HG03432 (cell line): ENCODE measurements around the gene TOP1.

Experiments used
- ATAC-seq: cut with Tn5 transposase; IDR thresholded peaks from one replicate; pipeline ENCODE4 v1.9.1; 2021; ENCODE audit warnings: mild to moderate bottlenecking, moderate library complexity; ENCODE audit not compliant: unreplicated experiment

TOP1 gene

DNA sequence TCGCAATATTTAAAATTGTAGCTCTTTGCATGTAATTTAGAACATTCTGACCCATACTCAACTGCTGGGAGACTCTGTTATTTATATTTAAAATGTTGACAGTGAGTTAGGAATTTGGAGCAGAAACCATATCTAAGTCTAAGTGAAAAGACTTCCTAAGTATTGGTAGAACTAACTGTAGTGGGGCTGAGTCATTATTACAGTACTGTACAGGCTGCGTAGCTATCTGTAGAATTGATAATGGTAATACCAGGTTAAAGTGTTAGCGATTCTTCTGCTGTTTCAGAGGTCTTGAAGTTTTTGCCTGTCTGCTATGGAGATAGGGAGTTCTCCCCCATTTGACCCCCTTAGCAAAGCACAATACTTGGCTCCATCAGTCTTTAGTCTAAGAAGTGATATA is 3.6 kb downstream of the TOP1 start:
- ATAC-seq = no peak

DNA sequence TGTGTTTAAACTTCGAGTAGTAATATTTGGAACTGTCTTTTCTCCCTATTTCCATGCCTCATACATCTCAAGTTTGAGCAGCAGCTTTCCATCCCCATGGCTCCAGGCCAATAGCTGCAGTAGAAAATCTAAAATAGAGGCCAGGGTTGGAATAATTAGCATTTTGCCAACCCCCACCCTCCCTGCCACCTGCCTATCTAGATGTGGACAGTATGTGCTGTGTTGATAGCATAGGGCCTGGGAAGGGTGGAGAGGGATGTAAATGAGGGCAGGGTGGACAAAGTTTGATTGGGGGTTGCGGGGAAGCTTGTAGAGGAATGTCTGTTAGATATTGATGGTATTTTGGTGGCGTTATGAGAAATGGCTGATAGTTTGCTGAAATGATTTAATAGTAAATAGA is 5.6 kb downstream of the TOP1 start:
- no peak for ATAC-seq

DNA sequence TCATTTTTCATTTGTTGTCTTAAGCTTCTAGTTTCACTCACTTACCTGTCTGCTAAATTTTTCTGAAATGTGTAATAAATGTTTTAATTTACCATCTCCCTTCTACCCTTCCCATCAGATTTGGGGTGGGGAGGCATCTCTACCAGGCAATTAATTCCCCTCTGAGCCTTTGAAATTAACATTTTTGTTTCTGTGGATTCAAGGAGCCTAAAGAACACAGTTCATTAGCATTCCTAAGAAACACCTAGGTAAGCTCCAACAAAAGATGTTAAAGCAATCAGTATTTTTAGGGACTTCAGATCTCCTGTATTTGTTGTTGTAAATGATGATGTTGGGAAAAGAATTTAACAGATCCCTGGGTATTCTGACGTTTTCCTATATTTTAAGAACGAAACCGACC is 6.6 kb downstream of the TOP1 start:
- no peak for ATAC-seq

DNA sequence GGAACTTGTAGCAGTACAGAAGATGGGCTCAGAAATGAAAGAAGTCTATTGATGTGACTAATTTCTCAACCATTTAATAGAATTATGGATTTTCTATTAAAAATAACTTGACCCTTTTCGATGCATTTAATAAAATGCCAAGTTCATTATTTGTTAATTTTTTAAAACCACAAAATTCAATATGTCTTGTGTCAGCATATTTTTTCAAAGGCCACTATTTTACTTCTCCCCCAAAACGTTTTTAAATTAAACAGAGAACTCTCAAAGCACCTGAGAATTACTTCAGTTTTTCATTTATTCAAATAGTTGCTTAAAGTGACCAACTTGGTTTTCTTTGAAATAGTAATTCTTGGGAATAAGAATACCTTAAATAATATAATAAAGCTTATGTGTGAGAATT is 8.6 kb downstream of the TOP1 start:
- ATAC-seq = no peak

DNA sequence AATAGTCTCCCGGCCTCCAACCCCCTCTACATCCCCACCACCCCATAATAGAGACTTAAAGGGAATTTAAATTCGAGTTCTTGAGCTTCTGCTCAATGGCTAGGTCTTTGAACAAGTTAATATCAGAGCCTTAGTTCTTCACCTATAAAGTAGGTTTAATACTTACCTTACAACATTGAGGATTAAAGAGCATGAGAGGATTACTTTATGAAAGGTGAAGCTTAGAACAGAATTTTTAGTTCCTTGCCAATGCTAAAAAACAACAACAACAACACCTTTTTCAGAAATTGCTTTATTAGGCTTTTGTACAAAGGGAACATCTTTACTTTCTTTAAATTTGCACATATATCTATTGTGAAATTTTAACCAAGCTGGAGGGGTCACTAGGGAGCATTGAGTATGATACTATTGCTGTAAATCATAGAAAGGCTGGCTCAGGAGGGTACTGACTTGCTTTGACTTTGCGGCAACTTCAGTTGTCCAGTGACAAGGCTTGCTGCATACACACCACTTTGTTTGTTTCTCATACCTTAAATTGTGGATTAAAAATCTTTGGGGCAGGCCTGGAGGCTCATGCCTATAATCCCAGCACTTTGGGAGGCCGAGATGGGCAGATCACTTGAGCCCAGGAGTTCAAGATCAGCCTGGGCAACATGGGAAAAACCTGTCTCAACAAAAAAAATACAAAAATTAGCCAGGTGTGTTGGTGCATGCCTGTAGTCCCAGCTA is 9.7 kb downstream of the TOP1 start:
- no peak for ATAC-seq

DNA sequence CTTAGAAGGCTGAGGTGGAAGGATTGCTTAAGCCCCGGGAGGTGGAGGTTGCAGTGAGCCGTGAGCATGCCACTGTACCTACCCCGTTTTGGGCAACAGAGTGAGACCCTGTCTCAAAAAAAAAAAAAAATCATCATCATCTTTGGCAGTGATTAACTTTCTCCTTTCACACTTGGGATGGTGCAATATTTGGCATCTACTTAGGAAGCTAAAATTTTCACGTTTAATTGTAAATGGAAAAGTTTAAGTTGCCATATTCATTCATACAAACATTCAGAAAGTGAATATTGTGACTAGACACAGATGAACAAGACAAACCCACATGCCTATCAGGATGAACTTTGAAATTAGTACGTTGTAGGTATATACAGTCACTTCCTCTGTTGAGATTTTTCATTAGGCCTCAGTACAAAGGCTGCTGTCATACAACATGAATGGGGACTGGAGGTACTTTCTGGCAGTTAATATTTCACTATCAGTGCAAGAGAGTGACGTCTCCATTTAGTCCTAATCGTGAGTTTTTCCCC is 10.3 kb downstream of the TOP1 start:
- ATAC-seq = peak; percentile 56

DNA sequence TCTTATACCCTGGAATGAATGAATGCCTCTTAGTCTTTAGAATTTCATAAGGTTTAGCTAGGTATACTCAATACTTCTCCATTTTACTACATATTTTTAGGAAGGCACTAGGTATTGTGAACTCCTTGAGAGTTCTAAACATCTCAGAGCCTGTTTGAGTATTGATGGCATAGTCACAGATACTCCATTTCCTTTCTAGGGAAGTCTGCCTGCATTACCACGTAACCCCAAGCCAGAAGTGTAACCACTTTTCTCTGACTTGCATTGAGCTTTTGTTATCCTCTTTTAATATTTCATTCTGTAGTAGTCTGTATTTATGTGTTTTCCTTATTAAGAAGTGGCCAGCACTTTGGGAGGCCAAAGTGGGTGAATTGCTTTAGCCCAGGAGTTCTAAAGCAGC is 12.2 kb downstream of the TOP1 start:
- no peak for ATAC-seq

DNA sequence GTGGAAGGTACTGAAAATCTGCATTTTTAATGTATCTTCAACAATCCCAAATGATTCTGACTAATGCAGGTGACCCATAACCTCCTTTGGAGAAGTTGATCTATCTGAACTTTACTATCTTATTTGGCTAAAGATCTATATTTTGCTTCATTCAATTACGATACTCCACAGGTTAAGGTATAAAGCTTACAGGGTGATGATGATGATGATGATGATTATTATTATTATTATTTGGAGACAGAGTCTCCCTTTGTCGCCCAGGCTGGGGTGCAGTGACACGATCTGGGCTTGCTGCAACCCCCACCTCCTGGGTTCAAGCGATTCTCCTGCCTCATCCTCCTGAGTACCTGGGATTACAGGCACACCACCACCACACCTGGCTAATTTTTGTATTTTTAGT is 13.1 kb downstream of the TOP1 start:
- ATAC-seq = no peak

DNA sequence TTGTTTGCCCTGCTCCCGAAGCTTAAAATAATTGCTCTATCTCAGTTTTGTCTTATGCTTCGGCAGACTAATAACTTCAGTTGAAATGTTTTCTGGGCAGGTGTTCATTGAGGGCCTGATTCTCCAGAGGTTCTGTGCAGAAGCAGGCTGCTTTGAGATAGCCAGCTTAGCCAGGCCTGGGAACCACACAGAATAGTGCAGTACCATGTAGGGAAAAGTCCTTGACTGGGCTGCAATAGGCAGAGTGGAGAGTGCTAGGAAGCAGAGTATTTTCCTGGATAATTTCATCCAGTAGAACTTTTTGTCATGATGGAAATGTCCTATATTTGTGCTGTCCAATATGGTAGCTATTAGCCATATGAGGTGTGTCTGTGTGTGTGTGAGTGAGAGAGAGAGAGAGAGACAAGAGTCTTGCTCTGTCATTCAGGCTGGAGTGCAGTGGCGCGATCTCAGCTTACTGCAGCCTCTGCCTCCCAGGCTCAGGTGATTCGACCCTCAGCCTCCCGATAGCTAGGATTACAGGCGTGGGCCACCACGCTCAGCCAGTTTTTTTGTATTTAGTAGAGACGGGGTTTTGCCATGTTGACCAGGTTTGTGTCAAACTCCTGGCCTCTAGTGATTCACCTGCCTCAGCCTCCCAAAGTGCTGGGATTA is 15.9 kb downstream of the TOP1 start:
- no peak for ATAC-seq

DNA sequence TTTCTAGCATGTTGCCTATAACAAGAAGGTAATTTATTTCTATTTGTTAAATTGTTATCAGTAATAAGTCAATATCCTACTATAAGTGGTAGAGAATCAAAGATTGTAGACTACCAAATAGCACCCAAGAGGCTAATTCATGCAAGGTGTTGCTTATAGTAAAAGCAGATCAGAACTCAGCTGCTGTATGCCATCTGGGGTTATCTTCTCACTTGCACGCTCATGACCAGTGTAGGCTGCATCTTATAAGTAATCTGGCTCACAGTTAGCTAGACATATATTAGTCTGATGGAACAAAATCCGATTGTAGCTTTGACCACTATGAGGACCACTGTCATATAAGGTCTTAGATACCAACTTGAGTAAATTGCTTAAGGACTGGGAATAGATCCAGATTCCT is 17.0 kb downstream of the TOP1 start:
- ATAC-seq = no peak

DNA sequence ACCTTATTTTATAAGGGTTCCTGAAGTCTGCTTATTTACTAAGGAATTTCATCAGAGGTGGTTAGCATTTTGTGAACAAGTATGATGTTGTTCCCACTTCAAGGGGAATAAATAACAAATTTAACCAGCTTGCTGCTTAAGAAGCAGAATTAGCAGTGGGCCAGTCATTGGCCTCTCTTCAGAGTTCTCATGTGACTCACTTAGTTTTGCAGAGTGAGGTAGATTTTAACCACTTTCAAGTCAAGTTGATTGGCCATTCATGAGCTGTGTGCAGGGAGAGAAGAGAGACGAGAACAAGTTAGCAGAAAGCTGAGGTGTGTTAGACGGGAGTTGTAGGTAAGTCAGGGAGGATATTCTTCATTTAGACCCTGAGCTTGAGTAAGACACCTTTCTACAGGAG is 18.1 kb downstream of the TOP1 start:
- no peak for ATAC-seq

DNA sequence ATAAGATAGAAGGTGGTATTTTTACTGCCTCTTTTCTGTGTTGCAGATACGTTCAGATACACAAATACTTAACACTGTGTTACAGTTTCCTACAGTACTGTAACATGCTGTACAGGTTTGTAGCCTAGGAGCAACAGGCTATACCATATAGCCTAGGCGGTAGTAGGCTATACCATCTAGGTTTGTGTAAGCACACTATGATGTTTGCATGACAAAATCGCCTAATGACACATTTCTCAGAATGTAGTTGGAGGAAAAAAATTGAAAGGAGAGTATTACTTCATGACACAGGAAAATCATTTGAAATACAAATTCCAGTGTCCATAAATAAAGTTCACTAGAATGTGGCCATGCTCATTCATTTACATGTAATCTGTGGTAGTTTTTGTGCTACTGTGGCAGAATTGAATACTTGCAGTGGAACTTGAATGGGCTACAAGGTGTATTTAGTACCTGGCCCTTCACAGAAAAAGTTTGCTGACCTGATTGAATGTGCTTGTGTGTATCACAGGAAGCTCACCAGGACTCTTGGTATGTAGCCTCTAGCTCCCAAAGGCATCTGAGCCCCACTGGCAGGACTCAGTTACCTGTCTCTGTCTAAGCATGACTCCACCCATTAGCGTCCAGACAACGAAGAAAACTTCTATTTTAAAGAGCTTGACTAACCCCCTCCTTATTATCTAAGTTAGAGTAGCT is 18.8 kb downstream of the TOP1 start:
- peak; percentile 21 for ATAC-seq

DNA sequence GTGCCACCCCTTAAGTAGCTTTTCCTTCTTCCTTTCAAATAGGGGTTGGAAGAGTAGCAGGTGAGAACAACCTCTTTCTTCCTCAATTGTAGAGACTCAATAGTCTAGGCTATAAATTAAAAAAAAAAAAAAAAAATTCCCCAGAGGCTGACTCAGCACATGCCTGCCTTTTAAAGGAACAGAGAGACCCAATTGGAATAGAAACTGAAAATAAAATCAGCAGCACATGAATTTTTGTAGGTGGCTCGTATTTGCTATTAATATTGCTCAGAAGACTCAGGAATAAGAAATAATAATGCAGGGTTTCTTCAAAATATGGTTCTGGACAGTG is 19.3 kb downstream of the TOP1 start:
- peak; percentile 55 for ATAC-seq

DNA sequence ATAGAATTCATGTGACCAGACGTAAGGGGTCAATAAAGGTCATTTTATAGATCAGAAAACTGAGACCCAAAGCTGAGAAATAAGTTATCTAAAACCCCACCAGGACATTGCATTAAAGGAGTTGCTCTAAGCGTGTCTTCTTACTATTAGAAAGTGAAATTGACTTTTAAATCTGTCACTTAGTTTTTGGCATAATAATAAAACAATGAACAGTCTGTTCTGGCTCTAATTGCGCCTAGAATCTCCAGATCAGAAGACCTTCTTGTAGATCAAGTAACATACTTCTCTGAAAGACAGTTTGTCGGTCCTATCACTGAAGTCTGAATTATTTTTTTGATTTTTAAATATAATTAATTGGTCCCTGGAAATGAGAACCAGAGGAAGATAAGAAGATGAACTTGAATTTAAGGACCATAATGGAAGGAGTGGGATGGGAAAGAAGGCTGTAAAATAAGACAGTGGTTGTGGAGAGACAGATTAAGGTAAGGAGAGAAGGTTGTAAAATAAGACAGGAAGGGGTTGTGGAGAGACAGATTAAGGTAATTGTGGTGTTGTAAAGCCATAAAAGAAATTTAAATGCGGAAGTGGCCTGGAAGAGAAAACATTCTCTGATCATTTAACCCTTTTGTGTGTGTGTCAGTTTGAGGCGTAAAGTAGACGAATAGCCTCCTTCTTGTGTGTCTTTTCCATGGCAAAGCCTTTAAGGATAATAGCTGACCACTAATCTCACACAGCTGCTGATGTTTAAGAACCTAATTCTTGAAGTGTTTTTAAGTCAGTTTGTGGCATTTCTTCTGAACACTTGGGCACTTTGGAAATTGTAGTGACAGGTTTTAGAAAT is 20.1 kb downstream of the TOP1 start:
- no peak for ATAC-seq

DNA sequence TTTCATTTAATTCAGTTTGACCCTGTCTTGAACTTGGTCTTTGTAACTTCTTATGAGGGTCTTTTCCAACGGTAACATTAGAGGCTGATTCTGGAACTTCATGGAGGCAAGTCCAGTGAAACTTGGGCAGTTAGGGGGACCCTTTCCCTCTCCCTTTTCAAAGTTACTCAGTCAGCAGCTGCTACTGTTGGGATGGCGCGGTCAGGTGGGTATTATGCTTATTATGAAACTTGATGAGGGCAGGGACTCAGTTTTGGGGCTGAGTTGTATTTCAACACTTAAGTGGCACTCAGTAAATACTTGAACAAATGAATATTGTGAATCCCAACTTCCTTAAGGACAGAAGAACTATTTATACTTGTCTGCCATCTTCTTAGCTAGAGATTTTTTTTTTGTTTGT is 20.8 kb downstream of the TOP1 start:
- no peak for ATAC-seq

DNA sequence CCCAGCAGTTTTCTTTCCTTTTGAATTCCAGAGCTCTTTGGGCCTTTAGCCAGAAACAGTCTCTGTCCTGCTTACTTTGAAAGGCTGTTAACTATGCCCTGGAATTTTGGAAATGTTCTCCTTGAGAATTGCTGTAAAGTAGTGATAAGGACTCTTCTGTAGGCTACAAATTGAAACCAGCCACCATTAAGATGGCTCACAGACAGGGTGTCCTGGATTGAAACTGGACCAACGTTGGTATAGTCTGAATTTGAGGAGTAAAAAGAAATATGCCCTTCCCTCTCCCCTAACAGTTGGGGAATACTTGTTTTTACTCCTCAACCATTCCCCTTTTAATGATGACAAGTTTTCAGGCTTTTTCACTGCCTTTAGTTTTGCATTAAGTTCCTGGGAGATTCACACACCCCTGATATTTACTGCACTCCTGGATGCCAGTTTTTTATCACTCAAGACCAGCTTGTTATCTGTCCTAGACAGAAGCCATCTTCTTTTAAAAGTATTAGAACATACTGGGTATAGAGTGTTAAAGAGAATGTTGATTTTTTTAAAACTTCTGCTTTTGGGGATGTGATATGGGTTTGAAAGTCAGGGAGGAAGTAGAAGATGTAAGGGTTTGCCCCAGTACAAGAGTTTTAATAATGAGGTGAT is 21.9 kb downstream of the TOP1 start:
- ATAC-seq = no peak

DNA sequence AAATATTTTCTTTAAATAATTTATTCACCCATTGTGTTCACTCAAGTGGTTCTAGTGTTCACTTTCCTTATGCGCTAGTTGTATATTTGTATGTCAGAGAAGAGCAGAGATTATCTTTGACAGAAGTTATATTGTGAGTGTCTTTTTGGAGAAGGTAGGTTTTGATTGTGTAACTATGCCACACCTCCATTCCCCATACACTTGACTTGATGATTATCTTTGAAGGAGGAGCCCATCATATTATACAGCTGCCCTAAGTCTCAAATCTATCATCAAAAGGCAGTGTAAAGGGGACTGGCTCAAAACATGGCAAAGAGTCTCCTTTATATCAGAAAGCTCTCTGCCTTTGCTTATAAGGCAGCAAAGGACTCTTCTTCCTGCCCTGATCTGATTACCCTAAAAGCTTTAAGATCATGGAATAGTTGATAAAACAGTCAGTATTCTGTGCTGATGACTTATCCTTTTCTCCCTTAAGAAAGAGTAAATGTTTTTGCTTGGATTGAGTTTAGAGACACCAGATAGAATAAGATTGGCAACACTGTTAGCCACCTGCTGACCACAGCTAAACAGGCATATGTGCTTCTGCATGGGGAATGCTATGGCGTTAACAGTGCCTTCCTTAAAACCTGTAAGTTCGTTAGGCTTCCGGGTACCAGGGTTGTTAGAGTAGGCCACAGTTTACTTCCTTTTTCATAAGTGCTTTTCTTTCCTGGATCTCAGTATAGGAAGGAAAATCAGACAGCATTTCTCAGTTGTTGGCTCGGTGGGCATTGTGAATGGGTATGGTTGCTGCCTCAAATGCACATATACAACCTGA is 22.6 kb downstream of the TOP1 start:
- ATAC-seq = no peak

DNA sequence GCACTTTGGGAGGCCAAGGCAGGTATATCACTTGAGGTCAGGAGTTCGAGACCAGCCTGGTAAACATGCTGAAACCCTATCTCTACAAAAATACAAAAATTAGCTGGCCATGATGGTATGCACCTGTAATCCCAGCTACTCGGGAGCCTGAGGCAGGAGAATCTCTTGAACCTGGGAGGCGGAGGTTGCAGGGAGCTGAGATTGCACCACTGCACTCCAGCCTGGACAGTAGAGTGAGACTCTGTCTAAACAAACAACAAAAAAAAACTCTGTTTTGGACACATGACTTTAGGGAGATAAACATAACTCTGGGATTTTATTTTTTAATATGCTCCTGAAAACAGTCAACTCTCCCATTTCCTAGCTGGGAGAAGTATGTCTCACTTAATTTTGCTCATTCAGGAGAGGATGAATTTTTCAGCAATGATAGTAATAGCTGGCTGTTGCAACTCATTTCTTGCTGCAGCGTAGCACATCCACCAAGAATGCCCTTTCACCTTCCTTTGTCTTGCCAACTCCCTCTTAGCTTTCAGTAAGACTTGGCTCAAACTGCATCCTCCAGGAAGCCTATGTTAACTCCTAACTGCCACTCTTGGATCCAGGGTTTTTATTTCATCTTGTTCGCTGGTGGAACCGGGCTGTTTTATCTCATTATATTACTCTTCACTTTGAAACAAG is 24.3 kb downstream of the TOP1 start:
- ATAC-seq = no peak

DNA sequence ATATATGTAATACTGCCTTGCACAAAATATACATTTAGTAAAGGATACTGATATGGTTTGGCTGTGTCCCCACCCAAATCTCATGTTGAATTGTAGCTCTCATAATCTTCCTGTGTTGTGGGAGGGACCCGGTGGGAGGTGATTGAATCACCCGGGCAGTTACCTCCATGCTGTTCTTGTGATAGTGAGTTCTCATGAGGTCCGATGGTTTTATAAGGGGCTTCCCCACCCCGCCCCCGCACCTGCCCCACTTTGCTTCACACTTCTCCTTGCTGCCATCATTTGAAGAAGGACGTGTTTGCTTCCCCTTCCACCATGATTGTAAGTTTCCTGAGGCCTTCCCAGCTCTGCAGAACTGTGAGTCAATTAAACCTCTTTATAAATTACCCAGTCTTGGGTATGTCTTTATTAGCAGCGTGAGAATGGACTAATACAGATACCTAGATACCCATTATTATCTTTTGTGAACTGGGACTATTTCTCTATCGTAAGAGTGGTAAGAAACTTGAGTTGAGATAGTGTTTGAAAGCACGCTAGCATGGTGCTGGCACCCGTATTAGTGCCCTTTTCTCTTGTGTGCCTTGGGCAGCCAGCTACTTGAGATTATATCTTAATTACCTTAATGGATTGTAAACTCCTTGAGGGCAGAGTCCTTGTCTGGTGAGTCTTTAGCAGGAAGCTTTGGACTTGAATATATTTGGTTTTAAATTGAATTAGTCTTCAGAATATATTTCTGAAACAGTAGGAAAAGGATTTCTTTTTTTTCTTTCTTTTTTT is 25.6 kb downstream of the TOP1 start:
- ATAC-seq = no peak
